SK-N-SH treated with all-trans-retinoic acid at 6 μM for 48 hours (cell line): ENCODE data around the gene ZDHHC20.
"Not testable (repeated sequence)": the region's sequence is repeated elsewhere in the genome, so short reads cannot be mapped to it uniquely, and the experiment has no call there.

ENCODE experiments used
- BACH2 ChIP-seq: fragments of 250-450 bp; sonication (Bioruptor Pico); IDR thresholded peaks from 2 replicates; pipeline ENCODE4 v1.9.0; 2021; ENCODE audit warnings: mild to moderate bottlenecking, borderline replicate concordance
- CREB5 ChIP-seq: fragments of 250-450 bp; sonication (Bioruptor Pico); IDR thresholded peaks from 2 replicates; pipeline ENCODE4 v1.5.1; 2020; ENCODE audit warnings: low read depth, mild to moderate bottlenecking, moderate library complexity
- OSR1 ChIP-seq: fragments of 250-450 bp; sonication (Bioruptor Pico); IDR thresholded peaks from 2 replicates; pipeline ENCODE4 v1.8.0; 2022; ENCODE audit warnings: moderate library complexity, mild to moderate bottlenecking, inconsistent platforms
- PATZ1 ChIP-seq: fragments of 250-450 bp; sonication (Bioruptor Pico); IDR thresholded peaks from 2 replicates; pipeline ENCODE4 v1.8.0; 2020; ENCODE audit warnings: mild to moderate bottlenecking, moderate library complexity, borderline replicate concordance
- PPARA ChIP-seq: fragments of 250-450 bp; sonication (Bioruptor Pico); IDR thresholded peaks from 2 replicates; pipeline ENCODE4 v1.5.0; 2020; ENCODE audit warnings: mild to moderate bottlenecking, borderline replicate concordance
- RARB ChIP-seq: fragments of 250-450 bp; sonication (Bioruptor Pico); IDR thresholded peaks from 2 replicates; pipeline ENCODE4 v1.8.0; 2021; ENCODE audit warnings: mild to moderate bottlenecking, moderate library complexity
- TSHZ2 ChIP-seq: fragments of 250-450 bp; sonication (Bioruptor Pico); IDR thresholded peaks from 2 replicates; pipeline ENCODE4 v1.5.0; 2020; ENCODE audit warnings: mild to moderate bottlenecking, moderate library complexity
- ZFP30 ChIP-seq: fragments of 450-650 bp; formaldehyde crosslinking; IDR thresholded peaks from 2 replicates; pipeline ENCODE4 v1.5.0; 2022; ENCODE audit warnings: mild to moderate bottlenecking, moderate library complexity

GRCh38 chr13:21410453-21410852, 48.6 kb downstream of the ZDHHC20 start:
- TF ChIP-seq ZFP30 (CRISPR knock-in tag); PATZ1 (CRISPR knock-in tag); CREB5 (CRISPR knock-in tag); OSR1 (CRISPR knock-in tag); BACH2 (CRISPR knock-in tag); RARB (CRISPR knock-in tag); TSHZ2; PPARA: not testable (repeated sequence)
